Endodermal cell (in vitro differentiated cells): ENCODE data around the gene MYBPC3. TPM values are rescaled to one million over a fixed set of nuclear protein-coding genes. Genes with fewer than 3 reads are reported as not detected.

ENCODE experiments used
- DNase-seq: peaks from one replicate; pipeline ENCODE4 v3.0.0-alpha.2; 2017
- H3K27ac ChIP-seq: 2 replicates; pipeline ENCODE4 v1.5.1; 2013; ENCODE audit warnings: mild to moderate bottlenecking, low read depth, low read length, moderate library complexity
- H3K27me3 ChIP-seq: 2 replicates; pipeline ENCODE4 v1.6.1; 2013; ENCODE audit warnings: mild to moderate bottlenecking, low read length, moderate library complexity; ENCODE audit not compliant: insufficient read depth, control insufficient read depth, poor library complexity, severe bottlenecking
- H3K36me3 ChIP-seq: 2 replicates; pipeline ENCODE4 v1.7.0; 2013; ENCODE audit warnings: mild to moderate bottlenecking, low read length, moderate library complexity; ENCODE audit not compliant: control insufficient read depth, insufficient read depth
- H3K4me1 ChIP-seq: one replicate; pipeline ENCODE4 v1.7.0; 2013; ENCODE audit warnings: low read length; ENCODE audit not compliant: control insufficient read depth, insufficient read depth
- H3K4me3 ChIP-seq: 2 replicates; pipeline ENCODE4 v1.5.1; 2013; ENCODE audit warnings: mild to moderate bottlenecking, low read length, moderate library complexity
- H3K9ac ChIP-seq: 2 replicates; pipeline ENCODE4 v1.6.1; 2013; ENCODE audit warnings: mild to moderate bottlenecking, low read length, moderate library complexity; ENCODE audit not compliant: poor library complexity, severe bottlenecking; ENCODE audit errors: extremely low read depth
- H3K9me3 ChIP-seq: 2 replicates; pipeline ENCODE4 v1.6.1; 2013; ENCODE audit warnings: mild to moderate bottlenecking, low read length, moderate library complexity; ENCODE audit not compliant: control insufficient read depth
- H3K27ac Mint-ChIP-seq: 2 replicates; pipeline ENCODE4 v1.8.0; 2020; ENCODE audit warnings: mixed read lengths
- H3K27me3 Mint-ChIP-seq: 2 replicates; pipeline ENCODE4 v1.8.0; 2021; ENCODE audit warnings: mild to moderate bottlenecking, mixed read lengths; ENCODE audit not compliant: insufficient read depth
- H3K36me3 Mint-ChIP-seq: 2 replicates; pipeline ENCODE4 v1.8.0; 2020; ENCODE audit warnings: low read depth, mixed read lengths
- H3K4me1 Mint-ChIP-seq: 2 replicates; pipeline ENCODE4 v1.8.0; 2020; ENCODE audit warnings: mixed read lengths
- H3K4me3 Mint-ChIP-seq: 2 replicates; pipeline ENCODE4 v1.8.0; 2020; ENCODE audit warnings: mild to moderate bottlenecking, moderate library complexity, mixed read lengths
- H3K9me3 Mint-ChIP-seq: 2 replicates; pipeline ENCODE4 v1.8.0; 2020; ENCODE audit warnings: mild to moderate bottlenecking, mixed read lengths
- CTCF ChIP-seq: fragments of 200-600 bp; sonication (generic); conservative IDR thresholded peaks from 2 replicates; pipeline ENCODE4 v1.5.0; 2021; ENCODE audit warnings: antibody characterized with exemption, mild to moderate bottlenecking
- WGBS, 2 experiments: methylation state at CpG; one replicate each; pipeline versions ENCODE4 v1.1.5 to v1.1.7; 2013; ENCODE audit warnings: missing lambda C conversion rate in 2 of 2, mixed read lengths in 1 of 2; ENCODE audit not compliant: insufficient coverage in 1 of 2, insufficient read length in 1 of 2; 5-methylcytosine and 5-hydroxymethylcytosine counted together
- total RNA-seq, 2 donors: library from RNA; stranded (reverse); fragmentation: NEBNext Ultra II Directional in 1 of 2; extraction: Animal tissue kit (Norgen Biotek cat#: 25700) in 1 of 2; gene quantifications; 2 replicates in 1 of 2; 3 replicates in 1 of 2; pipeline ENCODE4 v1.2.1, GENCODE V29; 2021

MYBPC3 gene
- total RNA-seq, 2 donors from 2014 or later, result 0.07 TPM; not detected in 1

DNA sequence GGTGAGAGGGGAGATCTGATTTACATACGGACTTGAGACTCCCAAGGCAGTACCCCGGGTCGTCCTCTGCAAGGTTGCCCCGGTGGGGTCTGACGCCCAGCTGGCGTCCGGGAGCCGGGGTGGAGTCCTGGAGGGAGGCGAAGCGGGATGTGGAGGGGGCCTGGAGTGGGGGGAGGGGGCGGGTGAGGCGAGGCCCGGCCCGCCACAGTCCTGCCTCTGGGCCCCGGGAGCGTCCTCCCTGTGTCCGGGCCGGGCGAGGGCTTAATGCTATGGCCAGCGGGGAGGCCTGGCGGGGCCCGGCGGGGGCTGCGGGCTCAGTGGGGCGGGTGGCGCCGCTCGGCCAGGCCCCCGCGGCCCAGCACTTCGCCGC, 2.4 kb upstream of the MYBPC3 start:
- Histone ChIP-seq H3K9ac (no peak overlapping the region), H3K4me3 (no peak overlapping the region), H3K4me1 (peaks cover 6% of the 10 kb centered on the region), H3K27me3 (no peaks in the 10 kb centered on the region), H3K36me3 (no peaks in the 10 kb centered on the region), H3K27ac (no peak overlapping the region), H3K9me3 (peaks cover 9% of the 10 kb centered on the region)
- Mint-ChIP-seq H3K9me3 (no peaks in the 10 kb centered on the region), H3K4me1 (peaks cover 12% of the 10 kb centered on the region), H3K27me3 (no peaks in the 10 kb centered on the region), H3K4me3 (no peak overlapping the region), H3K36me3 (no peaks in the 10 kb centered on the region), H3K27ac (no peak overlapping the region)
- 7% methylated on average over 30 of the region's 32 CpGs; no CpG with 5 or more reads in 1 of the 2 experiments for WGBS, 2 experiments
- no peak for DNase-seq
- no peak for TF ChIP-seq CTCF

GRCh38 chr11:47353978-47354774, 1.7 kb upstream of the MYBPC3 start:
- Mint-ChIP-seq H3K9me3 (no peaks in the 10 kb centered on the region), H3K4me3 (no peak overlapping the region), H3K27me3 (no peaks in the 10 kb centered on the region), H3K27ac (peak overlapping the region; percentile 16), H3K4me1 (peaks cover 14% of the 10 kb centered on the region), H3K36me3 (no peaks in the 10 kb centered on the region)
- Histone ChIP-seq H3K36me3 (no peaks in the 10 kb centered on the region), H3K27ac (no peak overlapping the region), H3K27me3 (no peaks in the 10 kb centered on the region), H3K4me3 (no peak overlapping the region), H3K9ac (no peak overlapping the region), H3K9me3 (peaks cover 9% of the 10 kb centered on the region), H3K4me1 (peaks cover 6% of the 10 kb centered on the region)
- WGBS, 2 experiments, result 94 to 96% methylated on average over 15 of the region's 15 CpGs
- DNase-seq, result peak; percentile 42
- TF ChIP-seq CTCF, result no peak

GRCh38 chr11:47351156-47352126, 1.1 kb downstream of the MYBPC3 start:
- no peak for DNase-seq
- Histone ChIP-seq H3K36me3 (no peaks in the 10 kb centered on the region), H3K9me3 (peaks cover under 1% of the 10 kb centered on the region), H3K27ac (no peak overlapping the region), H3K27me3 (no peaks in the 10 kb centered on the region), H3K4me1 (peaks cover 6% of the 10 kb centered on the region), H3K4me3 (no peak overlapping the region), H3K9ac (no peak overlapping the region)
- Mint-ChIP-seq H3K27ac (no peak overlapping the region), H3K4me1 (peaks cover 16% of the 10 kb centered on the region), H3K4me3 (no peak overlapping the region), H3K36me3 (no peaks in the 10 kb centered on the region), H3K9me3 (no peaks in the 10 kb centered on the region), H3K27me3 (no peaks in the 10 kb centered on the region)
- WGBS, 2 experiments, result 89 to 90% methylated on average over 21 to 29 of the region's 29 CpGs
- no peak for TF ChIP-seq CTCF
